Right kidney (tissue), 1 donor: Measurements from ENCODE around the gene CSPG4.
"Not testable (repeated sequence)": the region's sequence is repeated elsewhere in the genome, so short reads cannot be mapped to it uniquely, and the experiment has no call there.

ENCODE experiments used
- DNase-seq: peaks from one replicate; pipeline ENCODE4 v3.0.0-alpha.2; 2016

The CSPG4 gene

DNA sequence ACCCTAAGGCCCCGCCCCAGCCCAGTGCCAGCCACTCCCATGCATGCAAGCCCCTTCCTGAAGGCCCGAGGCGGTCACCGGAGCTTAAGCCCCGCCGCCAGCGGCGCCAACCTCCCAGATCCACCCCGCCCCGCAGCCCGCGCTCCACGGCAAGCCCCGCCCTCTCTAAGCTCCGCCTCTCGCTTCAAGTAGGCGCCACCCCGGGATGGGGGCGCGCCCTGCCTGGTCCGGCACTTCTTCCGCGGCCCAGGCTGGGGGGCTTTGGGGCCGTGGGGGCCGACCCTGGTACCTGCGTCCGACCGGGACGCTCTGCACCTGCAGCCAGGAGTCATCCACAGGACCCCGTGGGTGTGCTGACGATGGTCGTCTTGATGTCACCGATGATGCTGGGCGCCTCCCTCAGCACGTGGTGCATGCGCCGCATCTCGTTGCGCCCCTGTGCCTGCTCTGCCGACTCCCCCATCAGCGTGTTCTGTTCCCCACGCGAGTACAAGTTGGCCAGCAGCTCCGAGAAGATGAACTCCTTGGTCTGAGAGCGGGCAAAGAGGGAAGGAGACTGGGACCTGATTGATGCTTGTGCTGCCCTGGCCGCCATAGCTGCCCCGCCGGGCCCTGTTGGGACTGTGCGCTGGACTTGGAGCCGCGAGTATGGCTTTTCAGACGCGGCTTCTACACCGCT is 26.1 kb upstream of the CSPG4 start:
- peak; percentile 94 for DNase-seq

GRCh38 chr15:75738014-75738646 is 25.5 kb upstream of the CSPG4 start:
- DNase-seq = peak; percentile 65

- DNase-seq = not testable (repeated sequence)
Measured at GRCh38 chr15:75737116-75738013, 24.7 kb upstream of the CSPG4 start.

GRCh38 chr15:75736256-75736655 is 23.6 kb upstream of the CSPG4 start:
- DNase-seq = no peak

DNA sequence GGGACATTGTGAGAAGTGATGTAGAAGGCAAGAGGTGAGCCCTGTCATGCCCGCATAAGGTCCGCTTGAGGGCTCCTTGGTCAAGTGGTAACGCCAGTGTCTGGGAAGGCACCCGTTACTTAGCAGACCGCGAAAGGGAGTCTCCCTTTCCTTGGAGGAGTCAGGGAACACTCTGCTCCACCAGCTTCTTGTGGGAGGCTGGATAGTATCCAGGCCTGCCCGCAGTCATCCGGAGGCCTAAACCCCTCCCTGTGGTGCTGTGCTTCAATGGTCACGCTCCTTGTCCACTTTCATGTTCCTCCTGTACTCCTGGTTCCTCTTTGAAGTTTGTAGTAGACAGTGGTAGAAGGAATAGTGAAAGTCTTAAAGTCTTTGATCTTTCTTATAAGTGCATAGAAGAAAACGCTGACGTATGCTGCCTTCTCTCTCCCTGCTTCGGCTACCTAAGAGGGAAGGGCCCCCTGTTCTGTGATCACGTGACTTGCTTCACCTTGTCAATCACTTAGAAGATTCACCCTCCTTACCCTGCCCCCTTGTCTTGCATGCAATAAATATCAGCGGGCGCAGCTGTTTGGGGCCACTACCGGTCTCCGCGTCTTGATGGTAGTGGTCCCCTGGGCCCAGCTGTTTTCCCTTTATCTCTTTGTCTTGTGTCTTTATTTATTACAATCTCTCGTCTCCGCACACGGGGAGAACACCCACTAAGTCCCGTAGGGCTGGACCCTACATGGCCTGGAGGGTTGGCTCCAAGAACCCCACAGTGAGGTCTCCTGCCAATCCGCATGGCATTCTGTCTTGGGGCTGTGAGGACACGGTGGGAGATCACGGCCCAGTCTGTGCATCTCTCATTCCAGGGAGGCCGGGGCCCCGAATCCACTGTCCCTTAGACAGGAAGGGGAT is 22.5 kb upstream of the CSPG4 start:
- peak; percentile 42 for DNase-seq

DNA sequence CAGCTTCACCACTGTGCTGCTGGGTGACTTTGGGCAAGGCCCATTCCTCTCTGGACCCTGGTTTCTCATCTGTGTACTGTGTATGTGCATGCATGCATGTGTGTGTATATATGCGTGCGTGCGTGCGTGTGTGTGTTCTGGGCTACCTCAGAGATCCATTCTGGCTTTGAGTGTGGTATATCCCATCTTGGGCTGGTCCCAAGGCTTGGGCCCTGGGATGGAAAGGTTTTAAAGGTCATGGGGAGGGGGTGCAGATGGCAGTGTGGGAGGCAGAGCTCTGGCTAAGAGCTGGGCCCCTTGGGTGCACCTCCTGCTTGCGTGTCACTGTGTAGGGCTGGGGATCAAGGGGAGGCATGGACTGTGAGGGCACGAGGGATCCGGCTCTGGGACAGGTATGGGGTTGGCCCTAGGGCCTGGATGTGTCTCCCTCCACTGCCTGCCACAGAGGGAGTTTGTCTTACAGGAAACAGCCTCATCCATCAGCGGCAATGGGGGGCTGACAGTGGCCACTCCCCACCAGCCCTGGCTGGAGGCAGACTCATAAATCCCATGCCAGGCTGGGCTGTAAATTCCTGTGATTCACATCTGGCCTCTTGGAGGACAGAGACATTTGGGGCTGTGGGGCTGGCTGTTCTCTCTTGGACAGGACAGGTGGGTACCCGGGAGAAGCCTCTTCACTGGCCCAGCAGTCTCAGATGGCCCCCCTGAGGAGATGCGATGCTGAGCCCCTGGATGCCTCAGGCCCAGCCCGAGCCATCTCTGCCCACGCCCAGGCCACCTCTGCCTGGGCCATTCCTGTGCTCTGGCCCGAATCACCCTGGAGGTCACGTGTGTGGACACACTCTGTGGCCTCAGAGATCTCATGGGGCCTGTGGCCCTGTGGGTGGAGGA is 21.4 kb upstream of the CSPG4 start:
- peak; percentile 54 for DNase-seq

DNA sequence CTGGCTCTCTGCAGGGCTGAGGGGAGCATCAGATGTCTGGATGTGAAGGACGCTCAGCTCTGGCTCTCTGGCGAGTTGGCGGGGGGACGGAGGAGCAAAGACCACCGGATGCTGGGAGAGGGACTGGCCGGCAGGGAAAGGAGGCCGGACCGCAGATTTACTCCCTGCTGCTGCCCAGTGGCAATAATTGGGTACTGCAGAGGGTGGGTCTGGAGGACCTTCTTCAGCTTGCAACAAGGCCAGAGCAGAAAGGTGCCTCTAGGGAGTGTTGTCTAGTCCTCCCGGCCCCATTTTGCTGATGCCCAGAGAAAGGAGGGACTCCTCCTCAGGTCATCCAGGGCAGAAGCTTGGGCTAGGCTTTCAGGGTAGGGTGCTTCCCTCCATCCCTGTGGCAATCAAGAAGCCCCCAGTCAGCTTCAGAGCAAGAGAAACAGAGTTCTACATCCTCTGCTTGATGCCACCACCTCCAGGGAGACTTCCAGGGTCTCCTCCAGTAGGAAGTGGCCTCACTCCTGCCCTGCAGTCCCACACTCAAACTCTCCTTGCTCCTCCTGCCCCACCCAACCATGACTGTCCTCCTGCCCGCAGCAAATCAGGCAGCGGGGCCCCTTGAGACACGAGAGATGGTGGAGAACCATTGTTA is 20.3 kb upstream of the CSPG4 start:
- peak; percentile 69 for DNase-seq

DNA sequence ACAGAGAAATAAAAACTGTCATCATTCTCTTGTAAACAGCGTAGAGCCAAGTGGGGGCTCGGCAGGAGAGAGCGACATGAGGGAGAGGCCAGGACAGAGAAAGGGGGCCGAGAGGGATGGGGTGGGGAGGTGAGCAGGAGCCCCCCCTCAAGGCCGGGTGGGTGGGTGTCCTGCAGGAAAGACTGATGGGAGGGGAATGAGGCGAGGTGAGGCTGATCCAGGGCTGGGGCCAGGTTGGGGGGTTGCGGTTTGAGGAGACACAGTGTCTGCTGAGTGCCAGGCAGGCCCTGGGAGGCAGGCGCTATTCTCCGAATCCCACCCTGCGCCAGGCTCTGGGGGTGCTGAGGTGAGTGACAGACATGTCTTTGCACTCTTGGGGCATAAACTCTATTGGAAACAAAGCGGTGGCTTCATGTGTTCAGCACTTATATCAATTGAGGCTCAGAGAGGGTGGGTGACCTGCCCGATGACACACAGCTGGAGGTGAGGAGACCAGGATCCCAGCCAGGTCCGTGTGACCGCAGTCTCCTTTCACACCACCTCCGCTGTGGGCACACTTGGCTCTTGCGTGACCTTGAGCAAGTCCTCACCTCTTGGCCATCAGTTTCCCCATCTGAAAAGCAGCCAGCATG is 19.6 kb upstream of the CSPG4 start:
- no peak for DNase-seq

DNA sequence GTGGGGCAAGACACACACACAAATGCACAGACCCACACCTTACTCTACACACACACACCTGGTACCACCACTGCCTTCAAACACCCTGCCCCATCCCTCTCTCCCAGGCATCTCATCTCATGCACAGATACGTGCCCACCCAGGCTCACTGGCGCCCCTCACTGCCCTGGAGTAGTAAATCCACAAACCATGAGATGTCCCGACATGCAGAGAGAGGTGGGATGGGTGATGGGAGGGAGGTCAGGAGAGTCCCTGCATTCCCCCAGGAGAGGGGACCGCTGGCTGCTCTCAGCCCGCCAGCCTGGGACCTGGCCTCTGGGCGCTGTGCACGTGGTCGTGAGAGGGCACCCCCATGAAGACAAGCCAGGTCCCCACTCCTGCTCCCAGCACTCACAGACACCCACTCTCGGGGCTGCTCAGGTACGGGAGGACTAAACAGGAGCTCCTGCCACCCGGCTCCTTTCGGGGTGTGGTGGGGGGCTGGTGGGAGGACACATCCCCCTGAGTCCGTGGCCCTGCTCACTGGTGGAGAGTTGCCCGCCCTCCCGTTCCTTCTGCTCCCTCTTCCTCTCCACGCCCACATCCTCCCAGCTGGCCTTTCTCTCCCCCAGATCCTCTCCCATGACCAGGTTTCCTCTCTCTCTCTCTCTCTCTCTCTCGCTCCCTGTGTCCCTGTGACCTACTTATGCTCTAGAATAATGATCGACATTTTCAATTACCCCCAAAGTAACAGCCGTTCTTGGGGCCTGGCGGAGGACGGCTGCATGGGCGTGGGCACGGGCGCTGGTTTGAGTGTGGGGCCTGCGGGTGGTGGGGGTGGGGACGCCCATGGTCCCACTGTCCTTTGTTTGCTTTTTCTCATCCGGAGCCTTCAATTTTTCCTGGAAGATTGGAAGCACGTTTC is 18.9 kb upstream of the CSPG4 start:
- DNase-seq = peak; percentile 76

DNA sequence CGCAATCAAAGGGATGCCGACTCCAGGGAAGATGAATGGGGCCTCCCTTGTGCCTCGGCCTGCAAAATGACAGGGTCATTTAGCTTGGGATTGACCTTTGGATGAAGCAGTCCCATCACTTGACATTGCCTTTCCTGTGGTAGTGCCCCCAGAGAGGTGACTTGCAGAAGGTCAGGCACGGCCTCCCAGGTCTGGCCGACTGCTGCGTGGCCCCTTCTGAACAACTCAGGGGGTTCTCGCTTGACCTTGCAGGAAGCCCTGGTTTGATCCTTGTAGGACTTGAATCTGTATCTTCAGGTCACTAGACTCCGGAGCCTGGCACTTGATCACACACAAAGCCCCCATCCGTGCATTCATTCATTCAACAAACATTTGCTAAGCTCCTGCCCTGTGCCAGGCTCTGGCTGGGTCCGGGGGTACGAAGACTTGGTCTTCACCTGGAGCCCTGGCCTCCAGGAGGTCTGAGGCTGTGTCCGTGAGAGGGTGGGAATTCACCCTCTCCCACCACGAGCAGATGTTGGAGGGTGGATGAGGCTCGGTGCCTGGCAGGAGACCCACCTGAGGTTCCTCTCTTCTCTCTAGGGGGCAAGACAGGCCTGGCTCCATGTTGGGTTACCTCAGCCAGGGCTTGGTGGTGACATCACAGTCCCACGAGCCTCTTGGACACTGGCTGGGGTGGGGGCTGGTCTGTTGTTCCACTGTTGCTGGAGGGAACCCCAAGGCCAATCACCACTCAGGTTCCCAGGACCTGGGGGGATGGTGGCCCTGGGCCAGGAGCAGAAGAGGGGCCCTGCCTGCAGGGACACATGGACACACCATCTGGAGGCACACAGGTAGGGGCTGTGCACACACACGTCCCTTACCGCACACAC is 18.0 kb upstream of the CSPG4 start:
- not testable (repeated sequence) for DNase-seq

GRCh38 chr15:75729326-75730069 is 16.9 kb upstream of the CSPG4 start:
- DNase-seq = no peak

DNA sequence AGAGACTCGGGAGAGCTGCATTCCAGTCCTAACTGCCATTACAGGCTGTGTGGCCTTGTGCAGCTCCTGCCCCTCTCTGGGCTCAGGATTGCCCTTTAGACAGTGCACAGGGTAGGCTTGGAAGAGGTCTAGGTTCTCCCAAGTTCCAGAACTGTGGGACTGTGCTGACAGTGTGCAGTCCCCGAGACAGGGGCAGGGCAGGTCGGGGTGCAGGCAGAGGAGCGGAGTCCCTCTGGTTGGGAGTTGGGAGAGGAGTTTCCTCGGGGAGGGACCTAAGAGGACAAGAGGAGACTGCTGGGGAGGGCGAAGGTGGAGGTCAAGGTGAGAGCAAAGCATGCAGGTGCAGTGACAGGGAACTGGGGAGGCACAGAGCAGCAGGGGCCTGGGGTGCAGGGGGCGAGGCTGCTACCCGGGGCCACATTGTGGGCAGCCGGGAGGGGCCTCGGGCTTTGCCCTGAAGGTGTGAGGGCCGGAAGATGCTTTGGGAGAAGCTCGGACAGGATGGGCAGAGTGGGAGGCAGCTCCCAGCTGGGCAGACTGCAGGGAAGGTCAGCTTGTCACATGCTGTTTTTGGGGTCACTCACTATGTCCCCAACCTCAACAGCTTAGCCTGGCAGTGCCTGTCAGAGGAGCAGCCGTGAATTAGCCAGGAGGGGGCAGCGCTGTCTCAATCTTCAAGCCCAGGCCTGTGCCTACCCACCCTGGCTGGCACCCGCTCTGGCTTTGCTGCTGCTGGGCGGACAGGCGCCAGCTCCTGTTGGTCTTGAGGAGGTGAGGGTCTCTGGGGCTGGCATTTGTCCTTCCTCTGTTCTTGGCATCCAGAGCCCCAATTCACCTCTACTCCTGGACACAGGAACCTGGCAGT is 15.4 kb upstream of the CSPG4 start:
- no peak for DNase-seq

- DNase-seq = no peak
Measured at GRCh38 chr15:75727031-75727531, 14.4 kb upstream of the CSPG4 start.

GRCh38 chr15:75725719-75726607 is 13.3 kb upstream of the CSPG4 start:
- DNase-seq = no peak
